Breast epithelium (tissue), 3 donors: ENCODE data around the gene NWD2.

Experiments used
- CTCF ChIP-seq, 3 donors: fragments of 450-650 bp; IDR thresholded peaks; one replicate each; pipeline ENCODE4 v1.5.1; 2016 to 2017; ENCODE audit warnings: antibody characterized with exemption in 3 of 3, mild to moderate bottlenecking in 3 of 3, moderate library complexity in 3 of 3
- POLR2A ChIP-seq: fragments of 450-650 bp; IDR thresholded peaks from one replicate; pipeline ENCODE4 v1.6.1; 2016; ENCODE audit warnings: antibody characterized with exemption, mild to moderate bottlenecking, moderate library complexity

GRCh38 chr4:37477126-37477525 is 232.6 kb downstream of the NWD2 start:
- TF ChIP-seq POLR2A (no peak), CTCF (IDR thresholded peaks at IDR 0.05) (no peak)
